Activated naive CD8-positive, alpha-beta T cell (primary cell): Measurements from ENCODE around the gene BPIFB3.
"Not testable (repeated sequence)": the region's sequence is repeated elsewhere in the genome, so short reads cannot be mapped to it uniquely, and the experiment has no call there.

Experiments
- H3K27ac Mint-ChIP-seq: one replicate; pipeline ENCODE4 v1.8.0; 2021; ENCODE audit warnings: mixed read lengths
- H3K27me3 Mint-ChIP-seq: one replicate; pipeline ENCODE4 v1.8.0; 2021; ENCODE audit warnings: mixed read lengths
- H3K36me3 Mint-ChIP-seq: one replicate; pipeline ENCODE4 v1.8.0; 2021; ENCODE audit warnings: mixed read lengths
- H3K4me1 Mint-ChIP-seq: one replicate; pipeline ENCODE4 v1.8.0; 2021; ENCODE audit warnings: low read depth, mixed read lengths
- H3K4me3 Mint-ChIP-seq: one replicate; pipeline ENCODE4 v1.8.0; 2021; ENCODE audit warnings: mild to moderate bottlenecking, mixed read lengths
- H3K9me3 Mint-ChIP-seq: one replicate; pipeline ENCODE4 v1.8.0; 2021; ENCODE audit warnings: low read depth, mixed read lengths

The BPIFB3 gene

GRCh38 chr20:33097001-33097400 lies 43.3 kb downstream of the BPIFB3 start:
- H3K27ac Mint-ChIP-seq, result no peak overlapping the region

GRCh38 chr20:33099843-33100538 lies 46.3 kb downstream of the BPIFB3 start:
- Mint-ChIP-seq H3K27me3 (no peaks in the 10 kb centered on the region), H3K9me3 (no peaks in the 10 kb centered on the region), H3K4me1 (peaks cover 3% of the 10 kb centered on the region), H3K27ac (no peak overlapping the region), H3K4me3 (no peak overlapping the region), H3K36me3 (no peaks in the 10 kb centered on the region)

More at GRCh38 chr20:33097001-33097400, 43.3 kb downstream of the BPIFB3 start:
- no peaks in the 10 kb centered on the region for H3K27me3 Mint-ChIP-seq
- no peaks in the 10 kb centered on the region for H3K9me3 Mint-ChIP-seq
- H3K4me3 Mint-ChIP-seq, result no peak overlapping the region
- H3K36me3 Mint-ChIP-seq, result no peaks in the 10 kb centered on the region
- peaks cover 3% of the 10 kb centered on the region for H3K4me1 Mint-ChIP-seq

GRCh38 chr20:33103556-33103955 lies 49.9 kb downstream of the BPIFB3 start:
- H3K4me3 Mint-ChIP-seq, result no peak overlapping the region
- no peaks in the 10 kb centered on the region for H3K9me3 Mint-ChIP-seq
- no peaks in the 10 kb centered on the region for H3K36me3 Mint-ChIP-seq
- no peaks in the 10 kb centered on the region for H3K4me1 Mint-ChIP-seq
- H3K27me3 Mint-ChIP-seq, result no peaks in the 10 kb centered on the region
- no peak overlapping the region for H3K27ac Mint-ChIP-seq

- Mint-ChIP-seq H3K27ac (no peak overlapping the region), H3K36me3 (no peaks in the 10 kb centered on the region), H3K4me3 (no peak overlapping the region), H3K27me3 (no peaks in the 10 kb centered on the region), H3K4me1 (no peaks in the 10 kb centered on the region), H3K9me3 (no peaks in the 10 kb centered on the region)
These were observed 50.6 kb downstream of the BPIFB3 start for GRCh38 chr20:33104336-33104735.

GRCh38 chr20:33105316-33105924 lies 51.7 kb downstream of the BPIFB3 start:
- no peak overlapping the region for H3K4me3 Mint-ChIP-seq
- H3K27me3 Mint-ChIP-seq, result no peaks in the 10 kb centered on the region
- no peak overlapping the region for H3K27ac Mint-ChIP-seq
- no peaks in the 10 kb centered on the region for H3K4me1 Mint-ChIP-seq
- no peaks in the 10 kb centered on the region for H3K9me3 Mint-ChIP-seq
- H3K36me3 Mint-ChIP-seq, result no peaks in the 10 kb centered on the region

- not testable (repeated sequence) for H3K4me3 Mint-ChIP-seq, H3K4me1 Mint-ChIP-seq, H3K27me3 Mint-ChIP-seq, H3K36me3 Mint-ChIP-seq, H3K27ac Mint-ChIP-seq, H3K9me3 Mint-ChIP-seq
These were observed 52.4 kb downstream of the BPIFB3 start for GRCh38 chr20:33106058-33106620.

- no peaks in the 10 kb centered on the region for H3K9me3 Mint-ChIP-seq
- H3K27me3 Mint-ChIP-seq, result no peaks in the 10 kb centered on the region
- H3K36me3 Mint-ChIP-seq, result no peaks in the 10 kb centered on the region
- H3K4me3 Mint-ChIP-seq, result no peak overlapping the region
- H3K4me1 Mint-ChIP-seq, result no peaks in the 10 kb centered on the region
- H3K27ac Mint-ChIP-seq, result no peak overlapping the region
These were observed 55.0 kb downstream of the BPIFB3 start for GRCh38 chr20:33108661-33109060.

- Mint-ChIP-seq H3K4me1 (no peaks in the 10 kb centered on the region), H3K27me3 (peaks cover 2% of the 10 kb centered on the region), H3K9me3 (no peaks in the 10 kb centered on the region), H3K4me3 (no peak overlapping the region), H3K36me3 (no peaks in the 10 kb centered on the region), H3K27ac (no peak overlapping the region)
These were observed 56.6 kb downstream of the BPIFB3 start for GRCh38 chr20:33110147-33110825.

- Mint-ChIP-seq H3K36me3 (no peaks in the 10 kb centered on the region), H3K27ac (no peak overlapping the region), H3K9me3 (no peaks in the 10 kb centered on the region), H3K4me1 (no peaks in the 10 kb centered on the region), H3K27me3 (peaks cover 2% of the 10 kb centered on the region), H3K4me3 (no peak overlapping the region)
These were observed 57.6 kb downstream of the BPIFB3 start for GRCh38 chr20:33111306-33111705.

- Mint-ChIP-seq H3K4me3 (no peak overlapping the region), H3K36me3 (no peaks in the 10 kb centered on the region), H3K27ac (no peak overlapping the region), H3K4me1 (no peaks in the 10 kb centered on the region), H3K27me3 (peaks cover 2% of the 10 kb centered on the region), H3K9me3 (no peaks in the 10 kb centered on the region)
These were observed 59.1 kb downstream of the BPIFB3 start for GRCh38 chr20:33112547-33113386.

GRCh38 chr20:33113387-33113908 lies 59.7 kb downstream of the BPIFB3 start:
- Mint-ChIP-seq H3K27me3 (peaks cover 2% of the 10 kb centered on the region), H3K9me3 (no peaks in the 10 kb centered on the region), H3K36me3 (no peaks in the 10 kb centered on the region), H3K27ac (no peak overlapping the region), H3K4me1 (no peaks in the 10 kb centered on the region), H3K4me3 (no peak overlapping the region)

- not testable (repeated sequence) for H3K4me1 Mint-ChIP-seq
These were observed 61.8 kb downstream of the BPIFB3 start for GRCh38 chr20:33115501-33115900.

GRCh38 chr20:33119725-33120720 lies 66.3 kb downstream of the BPIFB3 start:
- Mint-ChIP-seq H3K27ac (no peak overlapping the region), H3K4me1 (peaks cover 4% of the 10 kb centered on the region), H3K9me3 (no peaks in the 10 kb centered on the region), H3K4me3 (no peak overlapping the region), H3K36me3 (peaks cover 6% of the 10 kb centered on the region), H3K27me3 (no peaks in the 10 kb centered on the region)

More at GRCh38 chr20:33115501-33115900, 61.8 kb downstream of the BPIFB3 start:
- H3K9me3 Mint-ChIP-seq, H3K36me3 Mint-ChIP-seq, H3K27me3 Mint-ChIP-seq, H3K27ac Mint-ChIP-seq, H3K4me3 Mint-ChIP-seq: not testable (repeated sequence)
